Prostate gland (tissue), 2 donors: ENCODE results near the gene DCAF15.

Experiments
- POLR2A ChIP-seq: fragments of 450-650 bp; IDR thresholded peaks from one replicate; pipeline ENCODE4 v1.6.1; 2016; ENCODE audit warnings: antibody characterized with exemption, mild to moderate bottlenecking
- POLR2AphosphoS5 ChIP-seq: sonication (generic); formaldehyde crosslinking; IDR thresholded peaks from one replicate; pipeline ENCODE4 v1.6.1; 2017; ENCODE audit warnings: antibody characterized with exemption
- TF ChIP-seq, protein P1 (sequence below), 4 experiments: fragments of 200-600 bp in 2 of 4; fragments of 450-650 bp in 2 of 4; sonication (generic) in 2 of 4; IDR thresholded peaks; 1 replicate in 3 of 4; 2 replicates in 1 of 4; pipeline ENCODE4 v1.5.1; 2016 to 2019; ENCODE audit warnings: antibody characterized with exemption in 4 of 4, mild to moderate bottlenecking in 2 of 4, moderate library complexity in 2 of 4

DNA sequence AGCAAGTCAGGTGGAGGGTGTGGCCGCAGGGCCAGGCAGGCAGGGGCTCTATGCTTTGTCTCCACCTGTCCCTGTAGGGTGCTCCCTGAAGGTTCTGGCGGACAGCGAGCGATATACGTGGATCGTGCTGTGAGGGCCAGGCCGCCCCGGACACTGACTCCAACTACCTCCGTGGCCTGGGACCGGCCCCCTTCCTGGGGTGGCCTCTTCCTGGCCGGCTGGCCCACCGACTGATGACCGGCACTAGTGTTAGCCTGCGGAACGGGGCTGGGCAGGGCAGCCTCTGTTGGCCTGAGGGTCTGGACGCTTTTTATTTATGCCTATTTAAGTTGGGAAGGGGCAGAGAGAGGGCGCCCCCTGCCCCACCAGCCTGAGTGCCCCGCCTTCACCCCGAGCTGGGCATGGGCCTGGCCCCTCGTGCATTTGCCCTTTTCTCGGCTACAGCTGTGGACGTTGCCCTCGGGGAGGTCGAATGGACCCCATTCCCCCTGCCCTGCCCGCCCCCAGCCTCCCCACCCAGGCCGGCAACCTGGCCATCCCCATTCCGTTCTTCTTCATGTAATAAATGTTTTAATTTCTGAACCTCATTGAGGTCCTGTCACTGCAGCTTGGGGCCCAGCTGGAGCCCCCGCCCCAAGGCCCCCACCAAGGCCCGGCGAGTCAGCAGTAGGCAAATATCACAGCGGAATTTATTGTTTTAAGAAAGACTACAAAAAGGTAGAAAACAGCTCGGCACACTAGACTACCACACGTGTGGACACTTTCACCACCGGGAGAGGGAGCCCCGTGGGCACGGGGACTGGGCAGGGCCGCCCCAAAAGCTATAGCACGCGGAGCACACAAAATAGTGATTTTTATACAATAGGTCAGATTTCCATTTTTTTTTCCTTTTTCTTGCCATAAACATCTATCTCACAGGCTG, 8.8 kb downstream of the DCAF15 start:
- TF ChIP-seq, protein P1, sequence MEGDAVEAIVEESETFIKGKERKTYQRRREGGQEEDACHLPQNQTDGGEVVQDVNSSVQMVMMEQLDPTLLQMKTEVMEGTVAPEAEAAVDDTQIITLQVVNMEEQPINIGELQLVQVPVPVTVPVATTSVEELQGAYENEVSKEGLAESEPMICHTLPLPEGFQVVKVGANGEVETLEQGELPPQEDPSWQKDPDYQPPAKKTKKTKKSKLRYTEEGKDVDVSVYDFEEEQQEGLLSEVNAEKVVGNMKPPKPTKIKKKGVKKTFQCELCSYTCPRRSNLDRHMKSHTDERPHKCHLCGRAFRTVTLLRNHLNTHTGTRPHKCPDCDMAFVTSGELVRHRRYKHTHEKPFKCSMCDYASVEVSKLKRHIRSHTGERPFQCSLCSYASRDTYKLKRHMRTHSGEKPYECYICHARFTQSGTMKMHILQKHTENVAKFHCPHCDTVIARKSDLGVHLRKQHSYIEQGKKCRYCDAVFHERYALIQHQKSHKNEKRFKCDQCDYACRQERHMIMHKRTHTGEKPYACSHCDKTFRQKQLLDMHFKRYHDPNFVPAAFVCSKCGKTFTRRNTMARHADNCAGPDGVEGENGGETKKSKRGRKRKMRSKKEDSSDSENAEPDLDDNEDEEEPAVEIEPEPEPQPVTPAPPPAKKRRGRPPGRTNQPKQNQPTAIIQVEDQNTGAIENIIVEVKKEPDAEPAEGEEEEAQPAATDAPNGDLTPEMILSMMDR (IDR thresholded peaks at IDR 0.05) = no peak
- no peak for TF ChIP-seq POLR2A
- no peak for TF ChIP-seq POLR2AphosphoS5
